Glutamatergic neuron (in vitro differentiated cells): ENCODE results near the gene FGR. TPM values are rescaled to one million over a fixed set of nuclear protein-coding genes. Genes with fewer than 3 reads are reported as not detected.

Experiments used
- DNase-seq: peaks from one replicate; pipeline ENCODE4 v3.0.0; 2022
- H3K27ac Mint-ChIP-seq: one replicate; pipeline ENCODE4 v1.8.0; 2020; ENCODE audit warnings: mild to moderate bottlenecking, mixed read lengths, inconsistent platforms; ENCODE audit not compliant: unreplicated experiment
- H3K27me3 Mint-ChIP-seq: one replicate; pipeline ENCODE4 v1.8.0; 2020; ENCODE audit warnings: mild to moderate bottlenecking, moderate library complexity, mixed read lengths, inconsistent platforms; ENCODE audit not compliant: unreplicated experiment
- H3K36me3 Mint-ChIP-seq: one replicate; pipeline ENCODE4 v1.8.0; 2020; ENCODE audit warnings: mild to moderate bottlenecking, mixed read lengths, inconsistent platforms; ENCODE audit not compliant: unreplicated experiment
- H3K4me1 Mint-ChIP-seq: one replicate; pipeline ENCODE4 v1.8.0; 2020; ENCODE audit warnings: mild to moderate bottlenecking, low read depth, mixed read lengths, inconsistent platforms; ENCODE audit not compliant: unreplicated experiment
- H3K4me3 Mint-ChIP-seq: one replicate; pipeline ENCODE4 v1.8.0; 2020; ENCODE audit warnings: mild to moderate bottlenecking, mixed read lengths, inconsistent platforms; ENCODE audit not compliant: unreplicated experiment
- H3K9me3 Mint-ChIP-seq: one replicate; pipeline ENCODE4 v1.8.0; 2020; ENCODE audit warnings: mild to moderate bottlenecking, moderate library complexity, mixed read lengths, inconsistent platforms; ENCODE audit not compliant: unreplicated experiment
- total RNA-seq: library from RNA; stranded (reverse); fragmentation: NEBNext Ultra II Directional; extraction: Animal tissue kit (Norgen Biotek cat#: 25700); gene quantifications from one replicate; pipeline ENCODE4 v1.2.1, GENCODE V29; 2021; ENCODE audit not compliant: unreplicated experiment
- TF ChIP-seq, protein P1 (sequence below): fragments of 200-600 bp; sonication (generic); IDR thresholded peaks from one replicate; pipeline ENCODE4 v1.5.0; 2021; ENCODE audit not compliant: partially characterized antibody, unreplicated experiment

Gene FGR
- total RNA-seq, 1 donor from 2014 or later = not detected

DNA sequence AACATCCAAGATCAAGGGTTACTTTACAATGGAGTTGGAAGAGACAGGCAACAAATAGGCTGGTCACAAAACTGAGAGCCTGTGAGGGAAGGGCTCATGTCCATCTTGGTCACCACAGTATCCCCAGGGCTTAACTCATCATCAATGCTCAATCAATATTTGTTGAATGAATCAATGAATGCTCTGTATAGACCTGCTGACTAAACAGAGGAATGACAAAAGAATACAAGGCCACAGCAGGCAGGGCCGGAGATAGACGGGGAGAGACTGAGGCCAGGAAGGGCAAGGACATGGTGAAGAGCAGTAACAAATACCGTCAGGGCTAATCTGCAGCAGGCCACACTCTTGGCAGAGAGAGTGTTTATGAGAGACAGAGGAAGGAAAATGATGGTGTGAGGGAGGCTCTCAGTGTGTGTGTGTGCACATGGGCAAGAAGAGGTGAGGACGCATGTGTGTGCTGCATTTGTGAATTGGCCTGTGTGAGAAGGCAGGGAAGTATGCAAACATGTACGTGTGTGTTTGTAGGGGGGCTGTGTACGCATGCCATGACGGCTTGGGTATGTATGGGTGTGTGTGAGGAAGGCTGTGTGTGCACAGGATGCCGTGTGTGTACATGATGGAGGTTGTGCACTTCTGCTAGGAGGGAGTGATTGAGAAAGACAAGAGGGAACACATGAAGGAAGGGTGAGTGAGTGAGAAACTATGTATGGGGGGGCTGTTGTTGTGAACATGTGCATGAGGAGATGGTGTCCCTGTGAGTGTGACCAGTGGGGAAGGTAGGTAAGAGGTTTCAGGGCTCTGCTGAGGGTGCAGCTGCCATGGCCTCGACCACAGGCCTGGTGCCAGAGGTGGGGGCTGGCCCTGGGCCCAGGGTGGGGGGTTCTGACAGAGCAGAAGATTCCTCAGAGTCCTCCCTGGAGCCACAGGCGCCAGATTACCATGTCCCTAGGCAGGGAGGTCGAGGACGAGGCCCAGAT, 46.4 kb downstream of the FGR start:
- peaks cover 6% of the 10 kb centered on the region for H3K27me3 Mint-ChIP-seq
- peaks cover 2% of the 10 kb centered on the region for H3K36me3 Mint-ChIP-seq
- H3K27ac Mint-ChIP-seq = no peak overlapping the region
- DNase-seq = no peak
- H3K4me3 Mint-ChIP-seq = no peak overlapping the region
- TF ChIP-seq, protein P1, sequence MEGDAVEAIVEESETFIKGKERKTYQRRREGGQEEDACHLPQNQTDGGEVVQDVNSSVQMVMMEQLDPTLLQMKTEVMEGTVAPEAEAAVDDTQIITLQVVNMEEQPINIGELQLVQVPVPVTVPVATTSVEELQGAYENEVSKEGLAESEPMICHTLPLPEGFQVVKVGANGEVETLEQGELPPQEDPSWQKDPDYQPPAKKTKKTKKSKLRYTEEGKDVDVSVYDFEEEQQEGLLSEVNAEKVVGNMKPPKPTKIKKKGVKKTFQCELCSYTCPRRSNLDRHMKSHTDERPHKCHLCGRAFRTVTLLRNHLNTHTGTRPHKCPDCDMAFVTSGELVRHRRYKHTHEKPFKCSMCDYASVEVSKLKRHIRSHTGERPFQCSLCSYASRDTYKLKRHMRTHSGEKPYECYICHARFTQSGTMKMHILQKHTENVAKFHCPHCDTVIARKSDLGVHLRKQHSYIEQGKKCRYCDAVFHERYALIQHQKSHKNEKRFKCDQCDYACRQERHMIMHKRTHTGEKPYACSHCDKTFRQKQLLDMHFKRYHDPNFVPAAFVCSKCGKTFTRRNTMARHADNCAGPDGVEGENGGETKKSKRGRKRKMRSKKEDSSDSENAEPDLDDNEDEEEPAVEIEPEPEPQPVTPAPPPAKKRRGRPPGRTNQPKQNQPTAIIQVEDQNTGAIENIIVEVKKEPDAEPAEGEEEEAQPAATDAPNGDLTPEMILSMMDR = no peak
- peaks cover 25% of the 10 kb centered on the region for H3K4me1 Mint-ChIP-seq
- H3K9me3 Mint-ChIP-seq = peaks cover 3% of the 10 kb centered on the region

DNA sequence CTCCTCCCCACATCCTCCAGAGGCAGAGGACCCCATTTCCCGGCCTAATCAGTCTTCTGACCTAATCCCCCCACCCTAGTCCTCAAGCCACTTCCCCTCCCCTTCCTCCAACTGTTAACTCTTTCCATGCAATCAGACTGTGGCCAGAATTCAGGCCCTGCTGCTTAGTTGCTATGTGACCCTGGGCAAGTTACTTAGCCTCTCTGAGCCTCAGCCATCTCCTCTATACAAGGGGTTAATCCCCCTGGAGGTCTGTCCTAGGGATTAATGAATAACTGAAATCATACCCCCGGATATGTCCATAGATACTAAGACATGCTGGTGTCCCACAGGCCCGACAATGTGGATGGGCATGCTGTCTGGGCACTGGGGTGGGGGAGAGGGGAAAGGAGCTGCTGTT, 49.3 kb downstream of the FGR start:
- H3K27me3 Mint-ChIP-seq = peaks cover 13% of the 10 kb centered on the region
- H3K36me3 Mint-ChIP-seq = peaks cover 7% of the 10 kb centered on the region
- H3K4me3 Mint-ChIP-seq = no peak overlapping the region
- H3K27ac Mint-ChIP-seq = no peak overlapping the region
- no peak for DNase-seq
- peaks cover 11% of the 10 kb centered on the region for H3K9me3 Mint-ChIP-seq
- TF ChIP-seq, protein P1 = no peak
- peaks cover 29% of the 10 kb centered on the region for H3K4me1 Mint-ChIP-seq

DNA sequence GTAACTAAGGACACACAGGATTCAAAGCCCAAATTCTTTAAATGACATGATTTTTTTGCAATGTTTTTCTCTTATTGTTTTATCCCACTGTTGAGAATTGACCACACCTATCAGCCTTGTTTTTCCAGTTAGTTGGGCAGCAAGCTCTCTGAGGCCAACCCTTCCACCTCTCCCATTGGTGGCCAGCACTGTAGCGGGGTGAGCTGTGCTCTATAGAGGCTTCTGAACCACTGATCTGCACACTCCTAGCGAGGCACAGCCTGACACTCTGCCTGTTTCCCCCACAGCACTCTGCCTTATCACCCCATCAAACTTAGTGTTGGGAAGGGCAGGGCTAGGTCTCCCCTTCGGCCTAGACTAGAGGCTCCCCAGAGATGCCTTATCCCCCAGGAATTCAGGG, 50.5 kb downstream of the FGR start:
- H3K27ac Mint-ChIP-seq = no peak overlapping the region
- TF ChIP-seq, protein P1 = no peak
- peaks cover 17% of the 10 kb centered on the region for H3K27me3 Mint-ChIP-seq
- H3K4me1 Mint-ChIP-seq = peaks cover 30% of the 10 kb centered on the region
- peaks cover 7% of the 10 kb centered on the region for H3K36me3 Mint-ChIP-seq
- no peak overlapping the region for H3K4me3 Mint-ChIP-seq
- peaks cover 13% of the 10 kb centered on the region for H3K9me3 Mint-ChIP-seq
- DNase-seq = no peak

DNA sequence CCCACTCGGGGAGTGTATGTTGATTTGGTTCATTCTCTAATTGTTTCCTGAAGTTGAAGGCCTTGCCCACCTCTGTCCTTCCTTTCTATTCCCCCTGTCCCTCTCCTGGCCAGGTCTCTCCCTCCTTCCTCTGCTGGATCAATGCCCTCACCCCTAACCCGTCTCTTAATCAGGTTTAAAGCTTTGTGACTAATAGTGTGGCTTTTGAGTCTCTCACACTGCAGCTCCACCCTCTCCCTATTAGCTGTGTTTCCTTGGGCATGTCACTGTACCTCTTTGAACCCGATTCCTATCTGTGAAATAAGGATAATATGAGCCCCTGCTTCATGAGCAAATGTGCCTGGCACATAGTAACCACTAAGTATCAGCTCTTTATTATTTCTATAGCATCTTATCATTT, 51.5 kb downstream of the FGR start:
- H3K36me3 Mint-ChIP-seq = peaks cover 7% of the 10 kb centered on the region
- DNase-seq = no peak
- no peak overlapping the region for H3K4me3 Mint-ChIP-seq
- peaks cover 13% of the 10 kb centered on the region for H3K9me3 Mint-ChIP-seq
- peak overlapping the region; percentile 21 for H3K27ac Mint-ChIP-seq
- H3K4me1 Mint-ChIP-seq = peaks cover 32% of the 10 kb centered on the region
- TF ChIP-seq, protein P1 = no peak
- peaks cover 17% of the 10 kb centered on the region for H3K27me3 Mint-ChIP-seq

DNA sequence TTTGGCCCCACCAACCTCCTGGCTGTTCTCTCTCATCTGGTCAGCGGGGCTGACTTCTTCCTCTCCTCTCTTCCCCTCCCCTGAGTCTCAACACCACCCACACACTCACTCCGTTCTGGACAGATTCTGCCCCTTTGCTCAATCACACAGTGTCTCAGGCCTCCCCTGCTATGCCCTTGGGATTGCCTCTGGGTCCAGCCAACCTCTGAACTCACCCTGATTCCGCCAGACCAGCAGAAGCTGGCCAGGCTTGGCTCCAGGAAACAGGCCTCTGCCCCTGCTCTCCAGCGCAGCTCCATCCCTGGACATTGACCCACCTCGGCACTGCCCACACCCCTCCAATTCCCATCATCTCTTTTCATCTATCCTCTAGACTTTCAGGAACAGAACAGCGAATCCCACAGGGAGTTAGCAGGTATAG, 53.2 kb downstream of the FGR start:
- Mint-ChIP-seq H3K4me1 (peaks cover 40% of the 10 kb centered on the region), H3K27me3 (peaks cover 15% of the 10 kb centered on the region), H3K36me3 (peaks cover 7% of the 10 kb centered on the region), H3K9me3 (peaks cover 13% of the 10 kb centered on the region), H3K27ac (peak overlapping the region; percentile 3), H3K4me3 (peak overlapping the region; percentile 9)
- DNase-seq = no peak
- TF ChIP-seq, protein P1 = no peak
